ENCODE results near the gene ATP13A5.

The ATP13A5 gene

GRCh38 chr3:193378706-193379105, at the start of gene ATP13A5:
Gene ATP13A5 (minus strand): TSS chr3:193378753. CDS start chr3:193378725, 28 bp downstream.
- DNase-seq, result no peak

DNA sequence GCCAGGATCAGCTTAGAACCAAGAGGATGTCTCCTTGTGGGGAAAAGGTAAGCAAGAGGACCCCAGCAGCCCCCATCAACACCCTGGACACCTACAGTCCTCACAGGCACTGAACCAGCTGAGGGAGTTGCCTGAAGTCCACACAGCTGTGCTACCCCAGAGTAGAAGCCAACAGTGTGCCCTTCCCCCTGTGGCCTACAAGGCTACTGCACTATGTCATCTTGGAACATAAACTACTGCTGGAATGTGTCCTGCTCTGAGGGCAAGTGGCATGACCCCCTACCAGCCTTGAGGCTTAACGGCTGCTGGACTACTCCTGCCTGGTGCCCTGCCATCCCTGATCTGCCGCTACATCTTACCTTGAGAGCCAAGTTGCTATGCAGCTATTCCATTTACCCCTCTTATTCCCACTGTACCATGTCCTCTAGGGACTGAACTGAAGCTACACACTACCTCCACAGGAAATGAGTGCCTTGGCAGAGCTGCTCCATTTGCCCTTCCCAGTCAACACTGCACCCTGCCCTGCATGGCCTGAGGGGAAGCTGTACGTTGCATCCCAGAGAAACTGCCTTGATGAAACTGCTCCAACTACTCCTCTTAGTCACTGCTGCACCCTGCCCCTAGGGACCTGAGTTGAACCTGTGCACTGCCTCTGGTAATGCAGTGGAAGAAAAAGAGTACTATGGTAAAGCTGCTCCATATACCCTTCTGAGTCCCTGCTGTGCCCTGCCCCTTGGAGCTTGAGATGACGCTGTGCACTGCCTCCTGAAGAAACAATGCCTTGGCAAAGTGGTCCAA, 40.2 kb upstream of the ATP13A5 start:
- no peak for DNase-seq

DNA sequence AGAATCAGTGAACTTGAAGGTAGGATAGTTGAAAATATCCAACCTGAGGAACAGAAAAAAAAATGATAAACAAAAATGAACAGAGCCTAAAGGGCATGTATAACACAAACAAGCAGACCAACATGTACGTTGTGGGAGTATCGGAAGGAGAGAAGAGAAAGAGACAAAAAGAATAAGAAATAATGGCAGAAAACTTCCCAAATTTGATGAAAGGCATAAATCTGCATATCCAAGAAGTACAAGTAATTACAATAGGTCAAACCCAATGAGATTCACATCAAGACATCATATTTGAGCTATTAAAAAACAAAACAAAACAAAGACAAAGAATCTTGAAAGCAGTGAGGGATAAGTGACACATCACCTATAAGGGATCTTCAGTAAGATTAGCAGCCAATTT, 38.1 kb upstream of the ATP13A5 start:
- no peak for DNase-seq

DNA sequence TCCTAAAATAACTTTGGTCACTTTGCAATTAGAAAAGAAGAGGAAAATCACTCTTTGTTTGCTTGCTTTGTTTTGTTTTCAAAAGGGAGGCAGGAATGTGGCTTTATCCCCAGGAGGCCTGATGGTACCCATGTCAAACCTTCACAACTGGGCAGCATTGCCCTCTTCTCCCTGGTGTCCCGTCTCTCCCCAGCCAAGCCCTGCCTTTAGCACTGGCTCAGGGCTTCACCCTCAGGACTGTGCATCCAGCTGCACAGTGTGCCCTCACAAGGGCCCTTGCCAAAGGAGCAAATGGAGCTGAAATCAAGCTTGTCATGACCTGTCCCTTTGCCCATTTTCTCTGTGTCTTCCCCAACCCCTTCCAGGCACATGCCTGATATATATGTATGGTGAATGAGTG, 29.1 kb upstream of the ATP13A5 start:
- no peak for DNase-seq

GRCh38 chr3:193407112-193407511, 28.6 kb upstream of the ATP13A5 start:
- no peak for DNase-seq

DNA sequence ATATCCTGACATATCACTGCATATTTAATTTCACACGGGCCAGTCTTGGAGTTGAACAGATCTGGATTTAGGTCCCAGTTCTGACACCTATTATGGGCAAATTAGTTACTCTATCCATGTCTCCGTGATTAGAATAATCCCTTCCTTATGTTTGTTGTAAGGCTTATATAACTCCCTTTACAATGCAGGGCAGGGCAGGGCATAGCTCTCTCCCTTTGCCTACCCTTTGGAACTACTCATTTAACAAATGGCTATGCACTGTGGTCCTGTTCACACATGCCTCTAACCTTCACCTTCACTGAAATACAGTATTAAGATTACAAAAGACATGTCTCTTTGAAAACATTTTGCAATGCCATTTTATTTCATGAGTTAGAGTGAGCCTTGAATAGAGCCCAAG, 24.8 kb upstream of the ATP13A5 start:
- DNase-seq, result no peak

GRCh38 chr3:193400304-193400703, 21.8 kb upstream of the ATP13A5 start:
- peak; percentile 9 for DNase-seq

GRCh38 chr3:193396451-193397244, 18.1 kb upstream of the ATP13A5 start:
- no peak for DNase-seq

GRCh38 chr3:193391902-193392301, 13.3 kb upstream of the ATP13A5 start:
- DNase-seq, result no peak

GRCh38 chr3:193389335-193389734, 10.8 kb upstream of the ATP13A5 start:
- no peak for DNase-seq

- no peak for DNase-seq
Measured at GRCh38 chr3:193388361-193388760, 9.8 kb upstream of the ATP13A5 start.

- DNase-seq, result no peak
Measured at GRCh38 chr3:193387596-193387995, 9.0 kb upstream of the ATP13A5 start.

DNA sequence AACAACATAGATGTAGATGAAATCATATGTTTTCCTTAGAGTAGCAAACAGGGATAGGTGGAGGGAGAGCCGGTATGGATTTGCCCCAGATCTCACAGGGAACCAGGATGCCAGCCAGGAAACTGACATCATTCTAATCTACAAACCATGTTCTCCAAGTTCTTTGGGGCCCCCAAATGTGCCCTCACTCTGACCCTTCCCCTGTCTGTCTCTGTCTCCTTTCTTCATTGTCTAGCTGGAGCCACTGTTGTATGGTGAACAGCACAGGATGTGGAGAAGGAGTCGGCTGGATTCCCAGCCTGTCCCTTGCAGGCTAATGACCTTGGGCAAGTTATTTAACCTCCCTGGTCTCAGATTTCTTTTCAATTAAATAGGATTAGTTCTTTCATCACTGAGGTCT, 962 bp downstream of the ATP13A5 start:
- DNase-seq, result no peak

DNA sequence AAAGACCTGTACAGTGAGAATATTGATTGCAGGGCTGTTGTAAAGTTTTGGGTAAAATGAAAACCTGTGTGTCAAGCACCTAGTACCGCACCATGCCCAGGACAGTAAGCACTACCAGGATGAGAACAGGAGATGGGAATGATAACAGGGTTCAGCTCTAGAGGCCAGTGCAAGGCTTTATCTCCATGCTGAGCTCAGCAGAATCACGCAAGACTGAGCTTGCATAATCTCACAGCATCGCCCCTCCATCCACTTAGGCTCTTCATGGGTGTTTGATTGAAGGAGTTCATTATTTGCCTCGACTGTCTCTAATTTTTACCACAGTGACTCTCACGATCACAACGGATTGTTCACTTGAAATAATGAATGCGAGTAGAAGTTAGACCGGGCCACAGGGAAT, 2.9 kb downstream of the ATP13A5 start:
- DNase-seq, result no peak

DNA sequence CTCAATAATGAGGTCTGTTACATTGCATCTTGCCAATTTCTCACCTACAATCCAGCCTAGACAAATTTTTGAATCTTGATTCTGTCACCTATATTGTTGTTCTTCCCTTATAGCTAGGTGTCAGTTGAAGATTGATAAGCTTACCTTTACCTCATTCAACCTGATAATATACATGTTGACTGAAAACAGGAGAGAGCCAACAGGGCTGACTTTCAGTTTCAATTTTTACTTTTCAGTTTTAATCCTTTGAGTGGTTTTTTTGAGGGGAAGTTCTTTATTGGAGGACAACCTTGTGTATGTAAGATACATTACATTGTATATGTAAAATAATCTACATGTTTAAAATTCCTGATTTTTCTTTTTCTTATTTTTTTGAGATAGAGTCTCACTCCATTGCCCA, 5.8 kb downstream of the ATP13A5 start:
- no peak for DNase-seq

DNA sequence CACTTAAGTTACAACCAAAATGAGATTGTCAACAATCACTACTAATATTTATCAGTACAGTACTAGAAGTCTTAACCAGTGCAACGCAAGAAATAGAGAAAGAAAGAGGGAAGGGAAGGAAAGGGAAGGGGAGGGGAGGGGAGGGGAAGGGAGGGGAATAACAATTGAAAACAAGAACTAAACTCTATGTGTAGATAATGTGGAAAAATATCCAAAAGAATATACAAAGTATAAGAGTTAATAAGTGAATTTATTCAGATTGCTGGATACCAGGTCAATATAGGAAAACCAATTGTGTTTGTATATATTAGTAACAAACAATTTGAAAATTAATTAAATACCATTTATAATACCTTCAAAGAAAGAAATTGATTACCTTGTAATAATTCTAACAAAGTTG, 10.7 kb downstream of the ATP13A5 start:
- DNase-seq, result no peak

DNA sequence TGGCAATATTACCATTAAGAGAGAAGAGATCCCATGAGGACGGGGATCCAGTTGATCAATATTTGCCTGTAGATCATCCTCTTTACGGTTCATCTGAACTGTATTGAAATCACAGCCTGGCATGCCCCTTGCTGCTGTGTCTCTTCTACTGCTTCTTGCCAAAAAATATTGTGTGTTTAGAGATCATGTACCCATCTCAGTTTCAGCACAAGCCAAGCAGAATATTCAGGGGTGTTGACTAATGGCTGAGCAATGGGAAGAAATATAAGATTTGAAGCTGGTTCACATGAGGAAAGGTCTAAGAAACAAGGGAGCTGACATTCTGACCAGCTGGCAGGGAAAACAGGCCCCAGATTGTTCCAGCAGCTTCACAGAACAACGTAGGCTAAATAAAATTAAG, 21.3 kb downstream of the ATP13A5 start:
- no peak for DNase-seq

DNA sequence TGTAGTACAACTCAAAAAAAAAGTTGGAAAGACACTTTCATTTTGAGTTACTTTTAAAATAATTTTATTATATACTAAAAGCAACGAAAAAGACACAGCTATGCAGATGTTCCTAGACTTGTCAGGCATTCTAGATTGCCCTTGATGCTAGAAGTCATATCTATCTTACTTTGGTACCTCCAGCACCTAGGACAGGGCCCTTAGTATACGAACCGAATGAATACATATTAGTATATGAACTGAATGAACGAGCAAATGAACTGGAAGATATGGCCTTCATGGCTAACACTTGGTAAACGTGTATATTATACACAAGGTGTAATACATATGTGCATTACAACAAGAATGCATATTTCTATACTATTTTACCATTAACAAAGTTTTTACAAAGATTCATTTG, 24.1 kb downstream of the ATP13A5 start:
- no peak for DNase-seq

DNA sequence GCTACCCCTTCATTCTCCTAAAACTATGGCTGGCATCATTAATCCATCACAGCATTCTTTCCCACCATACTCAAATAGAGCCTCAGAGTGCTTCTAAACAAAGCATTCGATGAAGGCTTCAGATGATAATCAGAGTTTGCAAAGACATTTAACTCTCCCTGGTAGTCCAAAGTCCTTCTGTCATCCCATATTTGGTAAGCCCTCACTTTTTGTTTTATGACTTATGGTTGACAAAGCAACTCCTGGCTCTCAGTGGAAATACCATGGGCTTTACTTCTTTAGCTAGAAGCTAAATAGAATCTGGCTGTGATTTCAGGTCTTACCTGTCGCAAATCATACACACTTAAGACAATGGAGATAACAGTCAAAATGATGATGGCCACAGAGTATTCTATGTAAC, 27.8 kb downstream of the ATP13A5 start:
- no peak for DNase-seq

- DNase-seq, result no peak
Measured at GRCh38 chr3:193348686-193349085, 29.9 kb downstream of the ATP13A5 start.

DNA sequence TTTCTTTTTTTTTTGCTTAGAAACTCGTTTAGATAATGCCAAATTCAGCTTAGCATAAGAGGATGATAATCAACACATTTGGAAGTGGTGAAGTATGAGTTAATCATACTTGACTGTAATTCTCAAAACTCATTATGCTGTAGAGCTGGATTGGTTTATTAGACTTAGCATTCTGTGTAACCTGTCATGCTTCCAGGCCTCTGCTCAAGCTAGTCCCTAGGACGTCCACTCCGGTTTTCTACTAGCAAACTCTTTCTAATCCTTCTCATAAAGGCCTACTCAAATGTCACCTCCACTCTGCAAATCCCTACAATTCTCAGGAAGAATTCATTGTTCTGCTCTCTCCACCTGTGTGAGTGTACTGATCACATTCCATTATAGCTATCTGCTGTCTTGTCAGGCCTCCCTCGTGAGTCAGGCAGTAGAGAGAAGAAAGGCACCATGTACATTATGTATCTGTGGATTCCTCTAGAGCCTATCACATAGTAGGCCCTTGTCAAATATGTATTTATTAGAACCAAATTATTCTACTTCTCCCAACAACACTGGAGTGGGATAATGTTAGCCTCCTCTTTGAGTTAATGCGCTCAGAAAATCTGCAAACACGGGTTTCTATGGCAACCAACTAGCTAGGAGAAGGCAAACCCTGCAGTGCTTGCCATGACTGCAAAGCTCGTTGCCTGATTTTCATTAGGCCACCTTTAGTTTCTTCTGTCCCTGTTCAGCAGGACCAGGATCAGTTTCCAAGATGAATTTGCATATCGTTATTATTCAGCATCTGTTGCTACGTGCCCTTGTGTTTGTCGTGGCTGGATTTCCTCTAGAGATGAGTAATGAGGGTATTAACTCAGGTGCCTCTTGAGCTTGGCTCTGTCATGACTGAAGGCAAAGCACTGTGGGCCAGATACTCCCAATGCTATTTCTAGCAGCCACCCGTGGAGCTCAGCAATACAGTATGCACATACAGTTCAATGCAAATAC, 30.7 kb downstream of the ATP13A5 start:
- peak; percentile 53 for DNase-seq

DNA sequence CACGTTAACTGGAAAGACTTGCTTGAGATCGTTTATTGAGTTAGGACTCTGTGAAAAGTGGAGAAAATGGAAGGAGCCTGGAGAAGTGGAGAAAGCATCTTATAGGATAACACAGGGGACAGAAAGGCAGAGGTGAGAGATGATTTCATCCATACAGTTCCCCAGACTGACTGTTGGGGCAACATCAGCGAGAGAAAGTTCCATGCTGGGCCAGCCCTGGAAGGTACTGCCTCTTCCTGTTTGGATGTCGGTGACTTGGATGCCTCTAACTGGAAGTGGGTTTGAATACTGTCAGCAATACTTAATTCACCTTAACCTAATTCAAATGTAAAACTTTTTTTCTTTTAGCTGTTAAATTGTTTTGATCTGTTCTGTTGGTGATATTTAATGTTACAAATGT, 32.3 kb downstream of the ATP13A5 start:
- no peak for DNase-seq

GRCh38 chr3:193345431-193345830, 33.1 kb downstream of the ATP13A5 start:
- DNase-seq, result no peak
